Activated T-cell treated with anti-CD3 and anti-CD28 coated beads, Interleukin-2, amount 50 U/mL, for 4 hours (primary cell): ENCODE measurements around the gene CMBL. TPM values are rescaled to one million over a fixed set of nuclear protein-coding genes. Genes with fewer than 3 reads are reported as not detected.

Experiments used
- ATAC-seq, 2 donors: fragments of 200-7000 bp; cut with Tn5 transposase; one replicate each; pipeline ENCODE4 v1.10.0; 2021
- DNase-seq: peaks from one replicate; pipeline ENCODE4 v3.0.0-alpha.2; 2020
- H3K27me3 Mint-ChIP-seq: one replicate; pipeline ENCODE4 v1.8.0; 2021; ENCODE audit warnings: low read depth, mixed read lengths
- H3K36me3 Mint-ChIP-seq: one replicate; pipeline ENCODE4 v1.8.0; 2022; ENCODE audit warnings: mixed read lengths; ENCODE audit not compliant: insufficient read depth
- H3K4me1 Mint-ChIP-seq: one replicate; pipeline ENCODE4 v1.8.0; 2021; ENCODE audit warnings: low read depth, mixed read lengths
- H3K4me3 Mint-ChIP-seq: one replicate; pipeline ENCODE4 v1.8.0; 2021; ENCODE audit warnings: mild to moderate bottlenecking, moderate library complexity, mixed read lengths
- H3K9me3 Mint-ChIP-seq: one replicate; pipeline ENCODE4 v1.8.0; 2021; ENCODE audit warnings: mixed read lengths
- total RNA-seq, 3 donors: library from RNA; stranded (reverse); gene quantifications; one replicate each; pipeline ENCODE4 v1.2.1, GENCODE V29; 2021

Gene CMBL
- total RNA-seq, 3 donors from 2014 or later, result 0.76 to 0.94 (median 0.90) TPM

DNA sequence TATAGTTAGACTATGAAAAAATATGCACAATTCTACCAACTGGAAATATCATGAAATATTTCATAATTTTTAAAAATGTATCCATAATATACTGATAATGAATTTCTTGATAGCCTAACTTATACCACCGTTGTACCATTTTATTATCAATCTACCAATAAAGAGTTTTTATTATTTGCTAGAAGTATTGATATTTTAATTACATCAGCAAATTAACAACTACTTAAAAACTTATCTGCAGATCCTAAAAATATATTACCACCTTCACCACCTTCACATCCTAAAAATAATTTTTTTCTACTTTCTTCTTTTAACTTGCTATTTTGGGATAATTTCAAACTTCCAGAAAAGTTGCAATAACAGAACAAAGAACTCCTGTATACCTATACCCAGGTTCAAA lies 79.4 kb downstream of the CMBL start:
- Mint-ChIP-seq H3K4me1 (no peaks in the 10 kb centered on the region), H3K9me3 (peaks cover 26% of the 10 kb centered on the region), H3K27me3 (no peaks in the 10 kb centered on the region), H3K36me3 (peaks cover 50% of the 10 kb centered on the region), H3K4me3 (no peak overlapping the region)
- no peak for ATAC-seq
- no peak for DNase-seq

Other genes with a start within 250 kb of the CMBL start
- gene ATPSCKMT, start 58.0 kb downstream of the CMBL start, total RNA-seq, result 10 to 100 TPM; 25.3 to 32.5 (median 27.7) TPM
- 100 to 1,000 TPM; 597 to 728 (median 646) TPM for gene CCT5, start 57.6 kb downstream of the CMBL start, total RNA-seq
- gene MARCHF6, start 45.8 kb upstream of the CMBL start, total RNA-seq, result 100 to 1,000 TPM in 1 of 3 donors, 10 to 100 TPM in 2; 94.5 to 110 (median 96.7) TPM
- under 1 TPM in 1 of 3 donors, not detected in 2; 0.18 TPM for gene ROPN1L, start 134.0 kb upstream of the CMBL start, total RNA-seq